Epithelial cell of proximal tubule (primary cell): ENCODE measurements around the gene MEI1. TPM values are rescaled to one million over a fixed set of nuclear protein-coding genes. Genes with fewer than 3 reads are reported as not detected.

ENCODE experiments used
- DNase-seq: peaks from one replicate; pipeline ENCODE4 v3.0.0-alpha.2; 2011; ENCODE audit warnings: low read depth
- H3K4me3 ChIP-seq: 2 replicates; pipeline ENCODE4 v1.5.1; 2011; ENCODE audit warnings: low read depth, mild to moderate bottlenecking, low read length
- total RNA-seq: library from RNA; depleted of rRNA; stranded (reverse); fragments of >200 nt; gene quantifications from 2 replicates; pipeline ENCODE4 v1.2.3, GENCODE V29; 2015
- TF ChIP-seq, protein P1 (sequence below): conservative IDR thresholded peaks from 2 replicates; pipeline ENCODE4 v1.5.1; 2012; ENCODE audit warnings: low read depth, mild to moderate bottlenecking, low read length

The MEI1 gene
- total RNA-seq, 1 donor from 2014 or later: 0.35 TPM

DNA sequence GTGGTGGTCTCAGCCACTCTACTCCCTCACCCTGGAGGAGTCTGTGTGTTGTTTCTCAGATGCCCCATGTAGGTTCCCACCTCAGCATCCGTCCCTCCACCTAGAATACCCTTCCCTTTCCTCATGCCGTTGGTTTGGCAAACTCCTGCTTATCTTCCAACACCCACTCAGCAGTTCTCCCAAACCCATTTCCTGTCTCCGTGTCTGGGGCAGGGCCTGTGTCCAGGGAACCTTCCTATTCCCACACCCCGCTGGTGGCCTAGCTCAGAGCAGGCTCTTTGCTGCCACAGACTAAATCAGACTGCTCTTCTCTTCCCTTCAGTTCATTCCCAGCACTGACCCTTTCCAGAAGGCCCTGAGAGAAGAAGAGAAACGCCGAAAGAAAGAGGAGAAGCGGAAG, 126.1 kb downstream of the MEI1 start:
- DNase-seq: no peak
- TF ChIP-seq, protein P1, sequence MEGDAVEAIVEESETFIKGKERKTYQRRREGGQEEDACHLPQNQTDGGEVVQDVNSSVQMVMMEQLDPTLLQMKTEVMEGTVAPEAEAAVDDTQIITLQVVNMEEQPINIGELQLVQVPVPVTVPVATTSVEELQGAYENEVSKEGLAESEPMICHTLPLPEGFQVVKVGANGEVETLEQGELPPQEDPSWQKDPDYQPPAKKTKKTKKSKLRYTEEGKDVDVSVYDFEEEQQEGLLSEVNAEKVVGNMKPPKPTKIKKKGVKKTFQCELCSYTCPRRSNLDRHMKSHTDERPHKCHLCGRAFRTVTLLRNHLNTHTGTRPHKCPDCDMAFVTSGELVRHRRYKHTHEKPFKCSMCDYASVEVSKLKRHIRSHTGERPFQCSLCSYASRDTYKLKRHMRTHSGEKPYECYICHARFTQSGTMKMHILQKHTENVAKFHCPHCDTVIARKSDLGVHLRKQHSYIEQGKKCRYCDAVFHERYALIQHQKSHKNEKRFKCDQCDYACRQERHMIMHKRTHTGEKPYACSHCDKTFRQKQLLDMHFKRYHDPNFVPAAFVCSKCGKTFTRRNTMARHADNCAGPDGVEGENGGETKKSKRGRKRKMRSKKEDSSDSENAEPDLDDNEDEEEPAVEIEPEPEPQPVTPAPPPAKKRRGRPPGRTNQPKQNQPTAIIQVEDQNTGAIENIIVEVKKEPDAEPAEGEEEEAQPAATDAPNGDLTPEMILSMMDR: no peak
- no peak overlapping the region for H3K4me3 ChIP-seq

DNA sequence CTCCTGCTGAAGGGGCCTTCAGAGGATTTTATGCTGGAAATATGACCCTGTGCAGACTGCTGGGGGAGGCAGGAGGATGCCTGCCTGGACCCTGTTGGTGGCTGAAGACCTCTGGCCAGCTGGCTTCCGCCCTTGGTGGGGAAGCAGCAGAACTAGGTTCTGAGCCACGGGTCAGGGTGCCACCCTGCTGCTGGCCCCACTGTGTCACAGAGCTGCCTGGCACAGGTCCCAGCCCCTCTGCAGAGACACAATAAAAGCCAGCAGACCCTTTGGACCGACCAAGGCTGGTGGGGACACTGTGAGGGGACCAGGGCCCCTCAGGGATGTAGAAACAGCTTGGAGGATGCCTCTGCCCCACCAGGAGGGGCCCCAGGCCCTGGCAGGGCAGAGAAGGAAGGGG, 126.7 kb downstream of the MEI1 start:
- TF ChIP-seq, protein P1: no peak

DNA sequence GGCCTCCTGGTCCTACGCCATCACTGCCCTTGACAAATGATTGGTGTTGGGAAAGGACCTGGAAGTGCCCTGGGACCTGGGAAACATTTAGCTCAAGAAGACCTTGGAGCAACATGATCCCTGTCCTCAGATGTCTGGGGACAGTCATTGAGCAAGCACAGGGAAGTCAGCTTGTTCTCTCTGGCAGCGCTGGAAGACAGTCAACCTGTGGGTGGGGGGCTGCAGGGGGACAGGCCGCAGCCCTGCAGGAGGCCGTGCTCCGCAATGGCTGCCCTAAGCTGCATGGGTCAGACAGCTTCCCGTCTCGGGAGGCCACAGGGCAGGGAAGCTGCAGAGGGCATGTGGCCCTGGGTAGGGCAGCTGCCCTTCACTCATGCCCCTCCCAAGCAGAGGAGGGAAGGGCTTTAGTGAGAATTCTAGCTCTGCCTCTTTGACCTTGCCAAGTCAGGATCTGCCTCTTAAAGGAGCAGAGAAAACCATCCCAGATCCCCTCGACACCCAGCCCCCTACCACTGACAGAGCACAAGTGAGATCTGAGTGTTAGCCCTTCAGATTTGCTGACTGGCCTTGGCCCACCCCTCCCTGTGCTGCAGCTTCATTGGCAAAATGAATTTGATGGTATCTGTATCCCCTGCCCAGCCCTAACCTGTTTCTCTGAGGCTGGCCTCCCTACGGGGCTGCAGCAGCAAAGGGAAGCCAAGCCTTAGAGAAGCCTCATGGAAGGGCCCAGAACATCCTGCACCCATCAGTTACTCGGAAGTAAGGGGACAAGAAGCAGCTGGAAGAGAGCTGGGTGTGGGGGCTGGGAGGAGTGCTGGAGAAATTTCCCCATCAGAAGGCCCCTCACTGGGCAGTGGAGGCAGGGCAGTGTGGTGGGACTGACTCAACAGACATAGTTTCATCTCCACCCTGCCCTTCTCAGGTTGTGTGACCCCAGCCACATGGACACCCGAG, 127.4 kb downstream of the MEI1 start:
- TF ChIP-seq, protein P1: no peak
- DNase-seq: no peak
- H3K4me3 ChIP-seq: no peak overlapping the region

More for the DNA sequence above, 126.7 kb downstream of the MEI1 start:
- no peak overlapping the region for H3K4me3 ChIP-seq
- DNase-seq: no peak

DNA sequence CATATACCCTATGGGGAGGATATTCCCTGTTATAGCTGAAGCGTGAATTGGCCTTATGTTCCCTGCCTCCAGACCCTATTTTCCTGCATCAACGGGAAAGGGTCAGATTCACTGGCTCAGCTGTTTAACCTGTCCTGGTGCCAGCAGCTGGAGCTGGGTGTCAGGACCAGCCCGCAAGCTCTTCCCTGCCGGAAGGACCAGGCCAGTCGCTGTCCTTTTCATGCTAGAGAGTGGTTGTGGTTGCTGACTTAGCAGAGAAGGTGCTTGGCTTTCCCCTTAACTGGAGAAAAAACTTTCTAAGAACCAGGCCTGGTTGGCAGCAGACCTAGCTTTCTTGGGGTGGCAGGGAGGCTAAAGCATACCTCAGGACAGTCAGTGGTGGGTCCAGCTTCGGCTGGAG, 128.4 kb downstream of the MEI1 start:
- no peak for DNase-seq
- no peak overlapping the region for H3K4me3 ChIP-seq
- TF ChIP-seq, protein P1: no peak

DNA sequence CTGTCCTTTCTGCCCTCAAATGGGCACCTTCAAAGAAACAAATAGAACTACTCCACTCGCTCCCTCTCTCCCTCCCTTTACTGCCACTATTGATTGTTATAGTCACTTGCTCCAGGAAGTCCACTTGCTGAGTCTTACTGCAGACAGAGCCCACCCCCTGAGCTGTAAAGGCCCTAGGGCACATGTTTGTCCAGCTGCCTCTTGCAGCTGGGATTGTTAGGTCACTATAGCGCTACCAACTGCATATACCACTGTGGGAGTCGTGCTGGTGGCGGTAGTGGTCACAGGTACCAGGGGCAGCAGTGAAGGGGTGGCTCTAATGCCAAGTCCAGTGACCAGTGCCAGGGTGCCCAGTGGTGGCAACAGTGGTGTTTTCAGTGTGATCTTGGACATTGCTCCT, 129.2 kb downstream of the MEI1 start:
- no peak for DNase-seq
- no peak overlapping the region for H3K4me3 ChIP-seq
- TF ChIP-seq, protein P1: no peak

DNA sequence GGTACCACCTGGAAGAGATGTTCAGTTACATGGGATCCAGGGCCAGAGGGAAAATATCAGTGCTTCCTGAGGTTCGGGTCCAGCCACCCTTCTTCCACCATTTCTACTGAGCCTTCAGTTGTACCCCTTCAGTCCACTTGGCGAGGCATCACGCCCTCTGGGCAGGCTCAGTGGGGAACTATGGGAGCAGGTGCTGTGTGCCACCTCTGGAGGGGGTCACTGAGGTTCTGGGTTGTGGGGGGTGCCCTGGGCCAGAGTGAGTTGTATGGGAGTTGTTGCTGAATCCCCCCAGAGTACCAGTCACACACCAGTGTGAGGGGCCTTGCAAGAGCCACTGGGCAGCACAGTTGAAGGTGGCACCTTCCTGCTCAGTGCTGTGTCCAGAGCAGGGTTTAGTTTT, 130.9 kb downstream of the MEI1 start:
- no peak overlapping the region for H3K4me3 ChIP-seq
- DNase-seq: no peak
- TF ChIP-seq, protein P1: no peak

DNA sequence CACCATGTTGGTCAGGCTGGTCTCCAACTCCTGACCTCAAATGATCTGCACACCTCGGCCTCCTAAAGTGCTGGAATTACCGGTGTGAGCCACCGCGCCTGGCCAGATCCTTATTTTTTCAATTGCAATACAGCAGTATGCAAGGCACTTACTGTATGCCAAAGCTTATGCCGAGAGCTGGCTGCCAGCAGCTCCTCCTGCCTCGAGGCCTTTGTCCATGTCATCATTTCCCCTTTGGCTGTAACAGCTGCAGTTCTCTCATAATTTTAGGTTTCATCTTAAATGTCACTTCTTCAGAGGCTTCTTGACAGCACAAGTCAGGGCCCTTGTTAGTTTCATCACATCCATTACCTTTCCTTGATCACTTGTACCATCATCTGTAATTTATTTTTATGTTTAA, 132.1 kb downstream of the MEI1 start:
- DNase-seq: no peak
- no peak overlapping the region for H3K4me3 ChIP-seq
- TF ChIP-seq, protein P1: no peak
